GM12878 (cell line): Measurements from ENCODE around the gene FGF2.

Experiments
- CTCF ChIP-seq, 3 experiments: IDR thresholded peaks in 2 of 3; conservative IDR thresholded peaks in 1 of 3; 2 replicates each; pipeline ENCODE4 v1.5.1; 2011; ENCODE audit warnings: low read depth in 3 of 3, low read length in 3 of 3, mild to moderate bottlenecking in 3 of 3, control low read depth in 2 of 3, moderate library complexity in 2 of 3, inconsistent platforms in 1 of 3, mixed read lengths in 1 of 3; ENCODE audit not compliant: control insufficient read depth in 2 of 3, insufficient read depth in 1 of 3; ENCODE audit errors: extremely low read depth in 1 of 3
- EZH2 ChIP-seq: IDR thresholded peaks from 2 replicates; pipeline ENCODE4 v1.6.1; 2012; ENCODE audit warnings: low read depth, mild to moderate bottlenecking, control low read depth, inconsistent platforms, low read length, borderline replicate concordance; ENCODE audit not compliant: control insufficient read depth
- RAD21 ChIP-seq: IDR thresholded peaks from 2 replicates; pipeline ENCODE4 v1.6.1; 2011; ENCODE audit warnings: mild to moderate bottlenecking, low read depth, low read length, moderate library complexity; ENCODE audit not compliant: insufficient read depth
- TAF1 ChIP-seq: IDR thresholded peaks from 2 replicates; pipeline ENCODE4 v1.6.1; 2011; ENCODE audit warnings: mild to moderate bottlenecking, low read depth, low read length, borderline replicate concordance

GRCh38 chr4:122900314-122900713 lies 73.7 kb downstream of the FGF2 start:
- TF ChIP-seq TAF1 (no peak), EZH2 (no peak), CTCF (IDR thresholded peaks at IDR 0.05 in 2 of 3, conservative IDR thresholded peaks at IDR 0.05 in 1 of 3; ENCODE audit: control insufficient read depth in 2 of 3, extremely low read depth in 1 of 3, insufficient read depth in 1 of 3, low read depth in 3 of 3, low read length in 3 of 3) (no peak), RAD21 (no peak)
